Gastrocnemius medialis (tissue), 4 donors: ENCODE measurements around the gene ANO6. TPM values are rescaled to one million over a fixed set of nuclear protein-coding genes. Genes with fewer than 3 reads are reported as not detected.
A peak's percentile ranks its signal among the peaks of the same experiment; 100 is the strongest.

Experiments used
- ATAC-seq, 2 donors: fragments of 150-250 bp; one replicate each; pipeline ENCODE4 v1.9.1; 2016
- DNase-seq, 2 donors: peaks; one replicate each; pipeline ENCODE4 v3.0.0-alpha.2; 2019
- H3K27ac ChIP-seq, 4 donors: fragments of 200-600 bp; sonication (generic); 1 replicate in 1 of 4; 2 replicates in 3 of 4; pipeline ENCODE4 v1.5.1; 2016 to 2018; ENCODE audit warnings: mild to moderate bottlenecking in 2 of 4, moderate library complexity in 1 of 4
- H3K27me3 ChIP-seq, 3 donors: fragments of 200-600 bp; sonication (generic) in 2 of 3; 1 replicate in 1 of 3; 2 replicates in 2 of 3; pipeline versions ENCODE4 v1.5.1 to v1.6.0; 2016 to 2019; ENCODE audit warnings: mild to moderate bottlenecking in 1 of 3, moderate library complexity in 1 of 3
- H3K36me3 ChIP-seq, 2 donors: fragments of 200-600 bp; sonication (generic) in 1 of 2; one replicate each; pipeline ENCODE4 v1.5.1; 2017 to 2018
- H3K4me1 ChIP-seq, 2 donors: fragments of 200-600 bp; sonication (generic) in 1 of 2; one replicate each; pipeline ENCODE4 v1.5.1; 2016 to 2017; ENCODE audit warnings: mild to moderate bottlenecking in 2 of 2
- H3K4me3 ChIP-seq, 4 donors: fragments of 200-600 bp; sonication (generic) in 3 of 4; 1 replicate in 1 of 4; 2 replicates in 3 of 4; pipeline ENCODE4 v1.5.1; 2016 to 2019; ENCODE audit warnings: mild to moderate bottlenecking in 2 of 4
- H3K9me3 ChIP-seq, 3 donors: fragments of 200-600 bp; sonication (generic) in 2 of 3; 1 replicate in 1 of 3; 2 replicates in 2 of 3; pipeline ENCODE4 v1.5.1; 2016 to 2019
- POLR2A ChIP-seq, 2 donors: fragments of 450-650 bp; IDR thresholded peaks; one replicate each; pipeline ENCODE4 v1.6.1; 2017; ENCODE audit warnings: antibody characterized with exemption in 2 of 2, mild to moderate bottlenecking in 2 of 2, moderate library complexity in 2 of 2
- in situ Hi-C, 4 donors: fragments of 200-750 bp; cut with MboI; loops; one replicate each; pipeline versions ENCODE4 v1.15.0 to v1.8.0; 2017; ENCODE audit warnings: low sequenced_read_pairs in 4 of 4
- intact Hi-C: fragments of 100-400 bp; cut with DNase I; formaldehyde crosslinking; loops from one replicate; pipeline ENCODE4 v1.15.1; 2023; ENCODE audit warnings: low total_unique reads
- total RNA-seq, 4 donors: library from RNA; depleted of rRNA; stranded (reverse); fragments of >200 nt; gene quantifications; one replicate each; pipeline versions ENCODE4 v1.1.0 to v1.2.3, GENCODE V29; 2016
- TF ChIP-seq, protein P1 (sequence below), 5 experiments: fragments of 450-650 bp in 3 of 5; fragments of 200-600 bp in 2 of 5; sonication (generic) in 2 of 5; IDR thresholded peaks in 4 of 5; conservative IDR thresholded peaks in 1 of 5; 1 replicate in 4 of 5; 2 replicates in 1 of 5; pipeline ENCODE4 v1.5.1; 2016 to 2019; ENCODE audit warnings: antibody characterized with exemption in 5 of 5, mild to moderate bottlenecking in 3 of 5, moderate library complexity in 3 of 5

ANO6 gene
- total RNA-seq, 4 donors from 2014 or later: 75.4 to 100 (median 91.8) TPM

DNA sequence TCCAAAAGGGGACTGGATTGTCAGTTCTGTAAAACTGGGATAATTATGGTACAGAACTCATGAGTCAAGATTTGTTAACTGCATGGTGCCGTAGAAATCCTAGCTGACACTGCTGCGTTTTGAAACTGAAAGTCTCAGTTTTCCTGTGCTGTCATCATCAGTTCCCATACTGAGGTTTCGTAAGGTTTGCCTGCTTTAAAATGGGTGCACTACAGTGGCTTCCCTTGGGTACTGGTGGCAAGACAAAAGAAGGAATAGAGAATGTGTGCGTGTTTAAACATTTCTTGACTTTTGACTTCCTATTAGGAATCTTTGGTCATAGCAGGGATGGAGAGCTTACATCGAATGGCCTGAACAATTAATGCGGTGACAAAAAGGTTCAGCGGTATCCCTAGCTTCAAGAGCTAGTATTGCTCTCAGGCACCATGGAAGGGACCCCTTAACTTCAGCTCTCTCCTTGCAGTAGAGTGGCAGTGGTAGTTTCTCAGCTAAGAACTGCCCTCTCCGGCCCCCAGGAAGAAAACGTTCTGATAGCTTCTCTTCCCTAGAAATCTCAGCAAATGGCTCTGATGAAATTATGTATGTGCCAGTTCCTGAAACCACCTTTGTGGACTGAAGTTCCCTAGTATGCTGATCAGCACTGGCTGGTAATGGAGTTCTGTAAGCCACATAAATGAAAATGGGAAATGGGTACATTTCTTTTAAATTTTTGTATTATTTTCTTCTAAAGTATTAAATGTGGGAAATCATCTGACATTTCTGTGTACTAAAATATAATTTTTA is 28.9 kb downstream of the ANO6 start:
- Histone ChIP-seq H3K27ac (peak overlapping the region; percentile 73 to 97 (median 88)), H3K9me3 (no peaks in the 10 kb centered on the region), H3K36me3 (no peaks in the 10 kb centered on the region), H3K4me1 (peaks cover 71 to 75% of the 10 kb centered on the region in 2 donors), H3K4me3 (peak overlapping the region; percentile 10 to 26 (median 18)), H3K27me3 (no peaks in the 10 kb centered on the region)
- intact Hi-C loops: no loop called here
- no peak for TF ChIP-seq POLR2A (IDR thresholded peaks at IDR 0.05)
- TF ChIP-seq, protein P1, sequence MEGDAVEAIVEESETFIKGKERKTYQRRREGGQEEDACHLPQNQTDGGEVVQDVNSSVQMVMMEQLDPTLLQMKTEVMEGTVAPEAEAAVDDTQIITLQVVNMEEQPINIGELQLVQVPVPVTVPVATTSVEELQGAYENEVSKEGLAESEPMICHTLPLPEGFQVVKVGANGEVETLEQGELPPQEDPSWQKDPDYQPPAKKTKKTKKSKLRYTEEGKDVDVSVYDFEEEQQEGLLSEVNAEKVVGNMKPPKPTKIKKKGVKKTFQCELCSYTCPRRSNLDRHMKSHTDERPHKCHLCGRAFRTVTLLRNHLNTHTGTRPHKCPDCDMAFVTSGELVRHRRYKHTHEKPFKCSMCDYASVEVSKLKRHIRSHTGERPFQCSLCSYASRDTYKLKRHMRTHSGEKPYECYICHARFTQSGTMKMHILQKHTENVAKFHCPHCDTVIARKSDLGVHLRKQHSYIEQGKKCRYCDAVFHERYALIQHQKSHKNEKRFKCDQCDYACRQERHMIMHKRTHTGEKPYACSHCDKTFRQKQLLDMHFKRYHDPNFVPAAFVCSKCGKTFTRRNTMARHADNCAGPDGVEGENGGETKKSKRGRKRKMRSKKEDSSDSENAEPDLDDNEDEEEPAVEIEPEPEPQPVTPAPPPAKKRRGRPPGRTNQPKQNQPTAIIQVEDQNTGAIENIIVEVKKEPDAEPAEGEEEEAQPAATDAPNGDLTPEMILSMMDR (IDR thresholded peaks at IDR 0.05 in 4 of 5, conservative IDR thresholded peaks at IDR 0.05 in 1 of 5): peak in 3 of 5 experiments; percentile 26 to 55 (median 31)
- in situ Hi-C loops: no loop called here
- DNase-seq (peak; percentile 42 to 62), ATAC-seq (peak; percentile 99 to 100)

DNA sequence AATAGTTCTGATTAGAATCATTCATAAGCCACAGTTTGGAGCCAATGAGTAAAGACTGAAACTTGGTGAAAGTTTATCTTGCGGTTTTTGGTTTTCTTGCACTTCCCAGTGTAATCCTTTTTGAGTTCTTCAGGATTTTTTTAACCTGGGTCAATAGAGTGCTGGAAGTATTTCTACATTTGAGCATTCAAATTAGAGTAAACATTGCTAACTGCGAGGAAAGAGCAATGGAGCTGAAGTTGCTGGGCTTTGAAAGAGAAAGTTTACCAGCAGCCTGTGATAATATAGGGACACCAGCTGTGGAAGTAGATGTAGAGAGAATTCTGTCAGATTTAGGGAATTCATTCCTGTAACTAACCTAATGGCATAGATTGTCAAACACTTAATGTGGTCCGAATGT is 30.3 kb downstream of the ANO6 start:
- TF ChIP-seq POLR2A (IDR thresholded peaks at IDR 0.05): no peak
- TF ChIP-seq, protein P1 (IDR thresholded peaks at IDR 0.05 in 4 of 5, conservative IDR thresholded peaks at IDR 0.05 in 1 of 5): no peak
- in situ Hi-C loops (no loop called here), intact Hi-C loops (no loop called here)
- DNase-seq (no peak), ATAC-seq (no peak)
- Histone ChIP-seq H3K4me3 (no peak overlapping the region), H3K9me3 (no peaks in the 10 kb centered on the region), H3K27ac (no peak overlapping the region), H3K4me1 (peaks cover 61 to 72% of the 10 kb centered on the region in 2 donors), H3K36me3 (no peaks in the 10 kb centered on the region), H3K27me3 (no peaks in the 10 kb centered on the region)

DNA sequence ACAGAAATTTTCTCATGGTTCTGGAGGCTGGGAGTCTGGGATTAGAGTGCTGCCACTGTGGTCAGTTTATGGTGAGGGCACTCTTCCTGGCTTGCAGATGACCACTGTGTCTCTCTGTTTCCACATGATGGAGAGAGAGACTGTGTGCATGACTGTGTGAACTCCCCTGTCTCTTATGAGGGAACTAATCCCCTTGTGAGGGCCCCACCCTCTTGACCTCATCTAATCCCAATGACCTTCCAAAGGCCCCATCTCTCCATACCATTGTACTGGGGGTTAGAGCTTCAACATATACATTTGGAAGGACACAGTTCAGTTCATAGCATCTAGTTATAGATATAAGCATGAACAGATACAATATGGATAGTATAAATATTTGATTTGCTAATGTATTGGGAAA is 31.7 kb downstream of the ANO6 start:
- H3K9me3 ChIP-seq: no peaks in the 10 kb centered on the region
- no peak overlapping the region for H3K4me3 ChIP-seq
- H3K27me3 ChIP-seq: no peaks in the 10 kb centered on the region
- no peaks in the 10 kb centered on the region for H3K36me3 ChIP-seq
- TF ChIP-seq, protein P1 (IDR thresholded peaks at IDR 0.05 in 4 of 5, conservative IDR thresholded peaks at IDR 0.05 in 1 of 5): no peak
- no peak for TF ChIP-seq POLR2A (IDR thresholded peaks at IDR 0.05)
- in situ Hi-C loops (no loop called here), intact Hi-C loops (no loop called here)
- no peak for DNase-seq
- H3K27ac ChIP-seq: no peak overlapping the region
- ATAC-seq: no peak
- H3K4me1 ChIP-seq: peaks cover 56 to 62% of the 10 kb centered on the region in 2 donors

DNA sequence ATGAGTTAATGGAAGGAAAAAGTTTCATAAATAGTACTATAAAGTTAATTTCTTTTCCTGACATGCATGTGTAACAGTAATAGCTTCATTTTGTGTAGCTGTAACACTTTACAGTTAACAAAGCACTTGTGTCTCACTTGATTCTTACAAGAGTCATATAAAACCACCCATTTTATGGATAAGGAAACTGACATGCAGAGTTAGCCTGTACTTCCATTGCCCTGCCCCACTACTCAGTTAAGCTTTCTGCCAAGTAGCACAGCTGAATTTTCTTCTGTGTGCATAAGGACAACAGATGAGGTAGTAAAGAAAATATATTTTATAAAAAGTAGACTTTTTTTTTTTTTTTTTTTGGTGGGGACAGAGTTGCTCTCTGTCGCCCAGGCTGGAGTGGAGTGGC is 32.2 kb downstream of the ANO6 start:
- H3K4me3 ChIP-seq: no peak overlapping the region
- no peak for ATAC-seq
- H3K27me3 ChIP-seq: no peaks in the 10 kb centered on the region
- in situ Hi-C loops: no loop called here
- H3K27ac ChIP-seq: no peak overlapping the region
- H3K9me3 ChIP-seq: no peaks in the 10 kb centered on the region
- H3K36me3 ChIP-seq: no peaks in the 10 kb centered on the region
- peaks cover 57 to 61% of the 10 kb centered on the region in 2 donors for H3K4me1 ChIP-seq
- intact Hi-C loops: no loop called here
- no peak for TF ChIP-seq POLR2A (IDR thresholded peaks at IDR 0.05)
- TF ChIP-seq, protein P1 (IDR thresholded peaks at IDR 0.05 in 4 of 5, conservative IDR thresholded peaks at IDR 0.05 in 1 of 5): no peak
- DNase-seq: no peak
